Brain microvascular endothelial cell (primary cell): ENCODE measurements around the gene UNKL.

Experiments used
- DNase-seq: peaks from one replicate; pipeline ENCODE4 v3.0.0-alpha.2; 2020
- H3K27ac ChIP-seq: fragments of 250-450 bp; sonication (Bioruptor Pico); 2 replicates; pipeline ENCODE4 v1.5.1; 2020; ENCODE audit warnings: mild to moderate bottlenecking, moderate library complexity
- H3K27me3 ChIP-seq: fragments of 250-450 bp; sonication (Bioruptor Pico); replicated peaks from 2 replicates; pipeline ENCODE4 v1.5.1; 2020; ENCODE audit warnings: mild to moderate bottlenecking
- H3K36me3 ChIP-seq: fragments of 250-450 bp; sonication (Bioruptor Pico); replicated peaks from 2 replicates; pipeline ENCODE4 v1.5.1; 2020; ENCODE audit warnings: mild to moderate bottlenecking
- H3K4me3 ChIP-seq: 2 replicates; pipeline ENCODE4 v1.5.1; 2011; ENCODE audit warnings: low read depth, mild to moderate bottlenecking, control low read depth, low read length, moderate library complexity
- in situ Hi-C: cut with HindIII; loops from 2 replicates; pipeline ENCODE4 v1.10.0; 2017; ENCODE audit warnings: low sequenced_read_pairs, low pct_ligation_motif_present
- TF ChIP-seq, protein P1 (sequence below): IDR thresholded peaks from 2 replicates; pipeline ENCODE4 v1.5.1; 2011; ENCODE audit warnings: low read depth, mild to moderate bottlenecking, moderate library complexity, low read length, control low read depth, inconsistent platforms; ENCODE audit errors: missing control alignments

Gene UNKL

DNA sequence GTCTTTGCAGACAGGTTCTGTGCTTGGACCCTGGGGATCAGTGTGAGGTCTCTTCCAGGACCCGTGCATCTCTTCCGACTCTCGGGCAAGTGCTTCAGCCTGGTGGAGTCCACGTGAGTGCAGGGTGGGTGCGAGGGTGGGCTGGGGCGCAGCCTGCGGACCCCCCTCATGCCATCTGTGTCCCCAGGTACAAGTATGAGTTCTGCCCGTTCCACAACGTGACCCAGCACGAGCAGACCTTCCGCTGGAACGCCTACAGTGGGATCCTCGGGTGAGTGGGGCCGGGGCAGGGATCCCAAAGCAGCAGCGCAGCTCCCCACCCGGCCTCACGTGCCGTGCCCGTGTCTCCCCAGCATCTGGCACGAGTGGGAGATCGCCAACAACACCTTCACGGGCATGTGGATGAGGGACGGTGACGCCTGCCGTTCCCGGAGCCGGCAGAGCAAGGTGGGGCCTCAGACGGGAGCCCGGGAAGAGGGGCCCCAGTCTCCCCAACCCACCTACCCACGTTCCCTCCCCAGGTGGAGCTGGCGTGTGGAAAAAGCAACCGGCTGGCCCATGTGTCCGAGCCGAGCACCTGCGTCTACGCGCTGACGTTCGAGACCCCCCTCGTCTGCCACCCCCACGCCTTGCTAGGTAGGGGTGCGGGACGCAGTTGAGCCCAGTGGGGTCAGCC lies 52.7 kb downstream of the UNKL start:
- TF ChIP-seq, protein P1, sequence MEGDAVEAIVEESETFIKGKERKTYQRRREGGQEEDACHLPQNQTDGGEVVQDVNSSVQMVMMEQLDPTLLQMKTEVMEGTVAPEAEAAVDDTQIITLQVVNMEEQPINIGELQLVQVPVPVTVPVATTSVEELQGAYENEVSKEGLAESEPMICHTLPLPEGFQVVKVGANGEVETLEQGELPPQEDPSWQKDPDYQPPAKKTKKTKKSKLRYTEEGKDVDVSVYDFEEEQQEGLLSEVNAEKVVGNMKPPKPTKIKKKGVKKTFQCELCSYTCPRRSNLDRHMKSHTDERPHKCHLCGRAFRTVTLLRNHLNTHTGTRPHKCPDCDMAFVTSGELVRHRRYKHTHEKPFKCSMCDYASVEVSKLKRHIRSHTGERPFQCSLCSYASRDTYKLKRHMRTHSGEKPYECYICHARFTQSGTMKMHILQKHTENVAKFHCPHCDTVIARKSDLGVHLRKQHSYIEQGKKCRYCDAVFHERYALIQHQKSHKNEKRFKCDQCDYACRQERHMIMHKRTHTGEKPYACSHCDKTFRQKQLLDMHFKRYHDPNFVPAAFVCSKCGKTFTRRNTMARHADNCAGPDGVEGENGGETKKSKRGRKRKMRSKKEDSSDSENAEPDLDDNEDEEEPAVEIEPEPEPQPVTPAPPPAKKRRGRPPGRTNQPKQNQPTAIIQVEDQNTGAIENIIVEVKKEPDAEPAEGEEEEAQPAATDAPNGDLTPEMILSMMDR = no peak
- Histone ChIP-seq H3K27ac (no peak overlapping the region), H3K27me3 (no peaks in the 10 kb centered on the region), H3K4me3 (no peak overlapping the region), H3K36me3 (peaks cover 45% of the 10 kb centered on the region)
- in situ Hi-C loops = no loop called here
- DNase-seq = no peak

- DNase-seq = peak; percentile 15
- H3K27ac ChIP-seq = no peak overlapping the region
- in situ Hi-C loops = no loop called here
- H3K36me3 ChIP-seq = peaks cover 18% of the 10 kb centered on the region
- no peak overlapping the region for H3K4me3 ChIP-seq
- TF ChIP-seq, protein P1 = no peak
- no peaks in the 10 kb centered on the region for H3K27me3 ChIP-seq
Observed at GRCh38 chr16:1357906-1358566, 56.5 kb downstream of the UNKL start.

GRCh38 chr16:1356061-1356900 lies 58.2 kb downstream of the UNKL start:
- no peak overlapping the region for H3K27ac ChIP-seq
- H3K27me3 ChIP-seq = no peaks in the 10 kb centered on the region
- in situ Hi-C loops = no loop called here
- H3K4me3 ChIP-seq = no peak overlapping the region
- DNase-seq = no peak
- TF ChIP-seq, protein P1 = no peak
- peaks cover 3% of the 10 kb centered on the region for H3K36me3 ChIP-seq

DNA sequence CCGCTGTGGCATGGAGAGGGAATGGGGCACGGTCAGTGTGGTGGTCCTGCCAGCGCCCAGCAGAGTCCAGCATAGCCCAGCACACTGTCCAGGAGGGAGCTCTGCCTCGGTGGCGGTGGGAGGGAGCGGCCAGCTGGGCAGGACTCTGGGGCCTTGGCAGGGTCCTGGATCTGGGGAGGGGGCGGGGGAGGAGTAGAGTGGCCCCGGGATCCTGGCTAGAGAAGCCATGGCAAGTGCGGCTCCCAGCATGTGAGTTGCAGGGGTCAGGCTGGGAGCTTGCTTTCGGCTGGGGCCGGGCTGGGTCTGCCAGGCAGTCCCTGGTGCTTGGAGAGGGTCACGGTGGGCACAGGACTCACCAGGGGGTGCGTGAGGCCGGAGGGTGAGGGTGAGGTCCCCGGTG lies 58.9 kb downstream of the UNKL start:
- Histone ChIP-seq H3K27ac (no peak overlapping the region), H3K27me3 (no peaks in the 10 kb centered on the region), H3K4me3 (no peak overlapping the region), H3K36me3 (peaks cover 3% of the 10 kb centered on the region)
- no peak for DNase-seq
- TF ChIP-seq, protein P1 = no peak
- in situ Hi-C loops = no loop called here

- Histone ChIP-seq H3K4me3 (no peak overlapping the region), H3K36me3 (peaks cover 3% of the 10 kb centered on the region), H3K27me3 (no peaks in the 10 kb centered on the region), H3K27ac (no peak overlapping the region)
- TF ChIP-seq, protein P1 = no peak
- no peak for DNase-seq
- in situ Hi-C loops = no loop called here
Observed at GRCh38 chr16:1354815-1355540, 59.5 kb downstream of the UNKL start.
